Measurements from ENCODE around the gene PLPP1.
"Not testable (repeated sequence)": the region's sequence is repeated elsewhere in the genome, so short reads cannot be mapped to it uniquely, and the experiment has no call there.

DNA sequence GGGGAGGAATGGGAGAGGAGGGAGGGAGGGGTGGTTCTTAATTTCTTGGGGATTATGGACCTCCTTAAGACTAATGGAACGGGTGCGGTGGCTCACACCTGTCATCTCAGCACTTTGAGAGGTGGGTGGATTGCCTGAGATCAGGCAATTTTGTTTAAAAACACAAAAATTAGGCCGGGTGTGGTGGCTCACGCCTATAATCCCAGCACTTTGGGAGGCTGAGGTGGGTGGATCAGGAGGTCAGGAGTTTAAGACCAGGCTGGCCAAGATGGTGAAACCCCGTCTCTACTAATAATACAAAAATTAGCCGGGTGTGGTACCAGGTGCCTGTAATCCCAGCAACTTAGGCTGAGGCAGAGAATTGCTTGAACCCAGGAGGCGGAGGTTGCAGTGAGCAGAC is 30.8 kb downstream of the PLPP1 start:
- TF ChIP-seq, protein P1, sequence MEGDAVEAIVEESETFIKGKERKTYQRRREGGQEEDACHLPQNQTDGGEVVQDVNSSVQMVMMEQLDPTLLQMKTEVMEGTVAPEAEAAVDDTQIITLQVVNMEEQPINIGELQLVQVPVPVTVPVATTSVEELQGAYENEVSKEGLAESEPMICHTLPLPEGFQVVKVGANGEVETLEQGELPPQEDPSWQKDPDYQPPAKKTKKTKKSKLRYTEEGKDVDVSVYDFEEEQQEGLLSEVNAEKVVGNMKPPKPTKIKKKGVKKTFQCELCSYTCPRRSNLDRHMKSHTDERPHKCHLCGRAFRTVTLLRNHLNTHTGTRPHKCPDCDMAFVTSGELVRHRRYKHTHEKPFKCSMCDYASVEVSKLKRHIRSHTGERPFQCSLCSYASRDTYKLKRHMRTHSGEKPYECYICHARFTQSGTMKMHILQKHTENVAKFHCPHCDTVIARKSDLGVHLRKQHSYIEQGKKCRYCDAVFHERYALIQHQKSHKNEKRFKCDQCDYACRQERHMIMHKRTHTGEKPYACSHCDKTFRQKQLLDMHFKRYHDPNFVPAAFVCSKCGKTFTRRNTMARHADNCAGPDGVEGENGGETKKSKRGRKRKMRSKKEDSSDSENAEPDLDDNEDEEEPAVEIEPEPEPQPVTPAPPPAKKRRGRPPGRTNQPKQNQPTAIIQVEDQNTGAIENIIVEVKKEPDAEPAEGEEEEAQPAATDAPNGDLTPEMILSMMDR (IDR thresholded peaks at IDR 0.05) = not testable (repeated sequence)
- TF ChIP-seq EZH2, EZH2phosphoT487 (IDR thresholded peaks at IDR 0.05): not testable (repeated sequence)
